Measurements from ENCODE around the gene DPH1. TPM values are rescaled to one million over a fixed set of nuclear protein-coding genes. Genes with fewer than 3 reads are reported as not detected.

The DPH1 gene
- total and polyA plus RNA-seq, 2 of the 4 experiments (the other 2 are of a cell fraction) = 24.4 to 49.9 TPM

- H3K36me3 ChIP-seq (ENCODE audit: control insufficient read depth, insufficient read depth, low read length) = peaks cover 30% of the 10 kb centered on the region
- BruUV-seq (replicated peaks) = no TSS peak
- ChIA-PET CTCF (interaction anchor here (0.6 to 2.2 kb wide), 5 partner anchors 10 to 177 kb away, joined by 3 to 8 read pairs (median 5); no protein-coding TSS in a partner anchor), POLR2A (ENCODE audit: unreplicated experiment) (no interaction called here)
- no peaks in the 10 kb centered on the region for H3K9me3 ChIP-seq (ENCODE audit: control insufficient read depth, insufficient read depth, low read length)
- peaks cover 56% of the 10 kb centered on the region for H3K9me1 ChIP-seq (ENCODE audit: insufficient read depth, low read length)
- in situ Hi-C loops (cut with MboI; ENCODE audit: low sequenced_read_pairs) = loop anchor here (5.0 to 10.0 kb wide), 2 partner anchors 107 to 179 kb away; no protein-coding TSS in a partner anchor
- H3K23ac ChIP-seq (ENCODE audit: low read depth, low read length) = peak overlapping the region; percentile 93
- H3K14ac ChIP-seq (replicated peaks; ENCODE audit: low read depth, low read length) = peak overlapping the region; percentile 90
- H2AFZ ChIP-seq (replicated peaks; ENCODE audit: low read length, poor library complexity) = peak overlapping the region; percentile 52
- no peaks in the 10 kb centered on the region for H3K27me3 ChIP-seq (ENCODE audit: control insufficient read depth, insufficient read depth, low read length)
- peak overlapping the region; percentile 65 for H3K18ac ChIP-seq (ENCODE audit: low read depth, low read length)
- dilution Hi-C loops (cut with HindIII; ENCODE audit: low sequenced_read_pairs, unreplicated experiment) = no loop called here
- peak overlapping the region; percentile 62 for H3K9ac ChIP-seq (ENCODE audit: low read depth, low read length)
- peak overlapping the region; percentile 94 for H4K5ac ChIP-seq (ENCODE audit: low read depth, low read length)
- H2BK15ac ChIP-seq (ENCODE audit: low read depth, low read length) = peak overlapping the region; percentile 93
- peak overlapping the region; percentile 95 for H3K4ac ChIP-seq (ENCODE audit: low read depth, low read length)
- H4K8ac ChIP-seq (ENCODE audit: low read depth in 2 of 2, low read length in 2 of 2) = peak overlapping the region; percentile 92 to 99; a peak in 3 of 4 replicates
- H2AK9ac ChIP-seq (replicated peaks; ENCODE audit: low read depth, low read length, poor library complexity) = peak overlapping the region; percentile 83
- H2BK5ac ChIP-seq (ENCODE audit: low read depth, low read length, poor library complexity, severe bottlenecking) = peak overlapping the region; percentile 98
- no peak overlapping the region for H3K4me3 ChIP-seq (ENCODE audit: insufficient read depth, low read depth, low read length)
- peak overlapping the region; percentile 98 for H2AK5ac ChIP-seq (ENCODE audit: low read depth, low read length)
- peaks cover 33 to 78% of the 10 kb centered on the region in 2 experiments for H3K79me1 ChIP-seq (ENCODE audit: low read depth in 1 of 2, low read length in 2 of 2)
- peak overlapping the region; percentile 63 for H3K56ac ChIP-seq (ENCODE audit: extremely low read depth, insufficient read depth, low read length)
- DNase-seq (peak; percentile 90), ATAC-seq (ENCODE audit: low read depth) (peak; percentile 45)
- H2BK120ac ChIP-seq (ENCODE audit: low read depth, low read length) = peak overlapping the region; percentile 99
- peak overlapping the region; percentile 90 for H2BK20ac ChIP-seq (ENCODE audit: low read depth, low read length)
- intact Hi-C loops (cut with micrococcal nuclease) = loop anchor here (1.0 kb wide), 1 partner anchor 176 kb away; no protein-coding TSS in a partner anchor
- H4K91ac ChIP-seq (ENCODE audit: insufficient read depth, low read depth, low read length) = peak overlapping the region; percentile 97
- no CpG with 5 or more reads among the region's 6 CpGs for WGBS, 2 experiments (ENCODE audit: extremely low coverage in 2 of 2, insufficient read length in 1 of 2)
- H3K4me2 ChIP-seq (ENCODE audit: low read depth, low read length) = peak overlapping the region; percentile 4; the same call in 1 of the 2 replicates
- peaks cover 71% of the 10 kb centered on the region for H3K4me1 ChIP-seq (ENCODE audit: control insufficient read depth, insufficient read depth, low read length)
- H4K20me1 ChIP-seq (ENCODE audit: insufficient read depth, low read length) = no peaks in the 10 kb centered on the region
- peak overlapping the region; percentile 92 for H3K27ac ChIP-seq (ENCODE audit: insufficient read depth, low read length)
- TF ChIP-seq NFE2L2 (IDR thresholded peaks at IDR 0.05; ENCODE audit: low read depth, low read length) (peak; percentile 7; the same call in 1 of the 2 replicates), MAFK (IDR thresholded peaks at IDR 0.05; ENCODE audit: low read depth, low read length) (peak; percentile 27; the same call in 1 of the 2 replicates), RFX5 (IDR thresholded peaks at IDR 0.05; ENCODE audit: low read depth, low read length) (no peak), ELK1 (IDR thresholded peaks at IDR 0.05; ENCODE audit: borderline replicate concordance, low read depth, low read length) (no peak), RAD21 (IDR thresholded peaks at IDR 0.05; ENCODE audit: low read length) (peak; percentile 16; the same call in 1 of the 2 replicates), SMC3 (IDR thresholded peaks at IDR 0.05; ENCODE audit: low read depth, low read length) (no peak), CHD1 (IDR thresholded peaks at IDR 0.05; ENCODE audit: low read depth, low read length) (no peak; the same call in 1 of the 2 replicates), POLR2A (IDR thresholded peaks at IDR 0.05; ENCODE audit: low read depth, low read length) (no peak), FOS (IDR thresholded peaks at IDR 0.05; ENCODE audit: low read depth, low read length) (peak; percentile 53), BHLHE40 (IDR thresholded peaks at IDR 0.05; ENCODE audit: low read depth, low read length) (peak; percentile 68), MXI1 (IDR thresholded peaks at IDR 0.05; ENCODE audit: borderline replicate concordance, low read depth, low read length) (no peak), CEBPB (IDR thresholded peaks at IDR 0.05; ENCODE audit: low read depth, low read length) (0 out of 2 replicates have a peak, but pooled peaks have one; percentile 17), MAZ (IDR thresholded peaks at IDR 0.05; ENCODE audit: borderline replicate concordance, low read depth, low read length) (no peak; the same call in 1 of the 2 replicates), USF2 (IDR thresholded peaks at IDR 0.05; ENCODE audit: low read depth, low read length) (0 out of 2 replicates have a peak, but pooled peaks have one; percentile 3), RCOR1 (IDR thresholded peaks at IDR 0.05; ENCODE audit: insufficient replicate concordance, low read length) (no peak)
Observed at GRCh38 chr17:2068031-2068518, 38.1 kb downstream of the DPH1 start.
